Epithelial cell of esophagus (primary cell): Measurements from ENCODE around the gene HNRNPC.

ENCODE experiments used
- DNase-seq: peaks from one replicate; pipeline ENCODE4 v3.0.0; 2010; ENCODE audit warnings: low read depth
- H3K4me3 ChIP-seq: 2 replicates; pipeline ENCODE4 v1.5.1; 2011; ENCODE audit warnings: mild to moderate bottlenecking, low read length, control low read depth
- TF ChIP-seq, protein P1 (sequence below): IDR thresholded peaks from 2 replicates; pipeline ENCODE4 v1.5.1; 2011; ENCODE audit warnings: low read depth, mild to moderate bottlenecking, low read length, control low read depth, inconsistent platforms; ENCODE audit not compliant: insufficient read depth; ENCODE audit errors: missing control alignments

HNRNPC gene

GRCh38 chr14:21209185-21209584 is 60.1 kb downstream of the HNRNPC start:
- H3K4me3 ChIP-seq = no peak overlapping the region
- TF ChIP-seq, protein P1, sequence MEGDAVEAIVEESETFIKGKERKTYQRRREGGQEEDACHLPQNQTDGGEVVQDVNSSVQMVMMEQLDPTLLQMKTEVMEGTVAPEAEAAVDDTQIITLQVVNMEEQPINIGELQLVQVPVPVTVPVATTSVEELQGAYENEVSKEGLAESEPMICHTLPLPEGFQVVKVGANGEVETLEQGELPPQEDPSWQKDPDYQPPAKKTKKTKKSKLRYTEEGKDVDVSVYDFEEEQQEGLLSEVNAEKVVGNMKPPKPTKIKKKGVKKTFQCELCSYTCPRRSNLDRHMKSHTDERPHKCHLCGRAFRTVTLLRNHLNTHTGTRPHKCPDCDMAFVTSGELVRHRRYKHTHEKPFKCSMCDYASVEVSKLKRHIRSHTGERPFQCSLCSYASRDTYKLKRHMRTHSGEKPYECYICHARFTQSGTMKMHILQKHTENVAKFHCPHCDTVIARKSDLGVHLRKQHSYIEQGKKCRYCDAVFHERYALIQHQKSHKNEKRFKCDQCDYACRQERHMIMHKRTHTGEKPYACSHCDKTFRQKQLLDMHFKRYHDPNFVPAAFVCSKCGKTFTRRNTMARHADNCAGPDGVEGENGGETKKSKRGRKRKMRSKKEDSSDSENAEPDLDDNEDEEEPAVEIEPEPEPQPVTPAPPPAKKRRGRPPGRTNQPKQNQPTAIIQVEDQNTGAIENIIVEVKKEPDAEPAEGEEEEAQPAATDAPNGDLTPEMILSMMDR = no peak
- DNase-seq = no peak

DNA sequence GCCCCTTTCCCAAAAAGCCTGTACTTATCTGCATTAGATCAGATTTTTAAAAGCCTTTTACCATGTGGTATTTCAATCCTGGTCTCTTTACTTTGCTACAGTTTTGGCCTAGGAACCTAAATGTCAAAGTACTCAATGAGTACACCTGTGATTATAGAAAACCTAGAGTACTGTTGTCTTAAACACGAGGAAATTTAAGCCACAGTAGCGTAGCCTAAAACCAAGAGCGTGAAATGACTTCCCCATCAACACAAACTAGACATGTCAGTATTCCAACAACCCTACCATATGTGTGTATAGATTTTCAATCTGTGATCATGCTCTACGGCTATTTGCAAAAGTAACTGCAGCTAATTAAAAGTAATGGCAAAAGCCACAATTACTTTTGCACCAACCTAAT is 60.7 kb downstream of the HNRNPC start:
- no peak overlapping the region for H3K4me3 ChIP-seq
- no peak for DNase-seq
- TF ChIP-seq, protein P1 = no peak

DNA sequence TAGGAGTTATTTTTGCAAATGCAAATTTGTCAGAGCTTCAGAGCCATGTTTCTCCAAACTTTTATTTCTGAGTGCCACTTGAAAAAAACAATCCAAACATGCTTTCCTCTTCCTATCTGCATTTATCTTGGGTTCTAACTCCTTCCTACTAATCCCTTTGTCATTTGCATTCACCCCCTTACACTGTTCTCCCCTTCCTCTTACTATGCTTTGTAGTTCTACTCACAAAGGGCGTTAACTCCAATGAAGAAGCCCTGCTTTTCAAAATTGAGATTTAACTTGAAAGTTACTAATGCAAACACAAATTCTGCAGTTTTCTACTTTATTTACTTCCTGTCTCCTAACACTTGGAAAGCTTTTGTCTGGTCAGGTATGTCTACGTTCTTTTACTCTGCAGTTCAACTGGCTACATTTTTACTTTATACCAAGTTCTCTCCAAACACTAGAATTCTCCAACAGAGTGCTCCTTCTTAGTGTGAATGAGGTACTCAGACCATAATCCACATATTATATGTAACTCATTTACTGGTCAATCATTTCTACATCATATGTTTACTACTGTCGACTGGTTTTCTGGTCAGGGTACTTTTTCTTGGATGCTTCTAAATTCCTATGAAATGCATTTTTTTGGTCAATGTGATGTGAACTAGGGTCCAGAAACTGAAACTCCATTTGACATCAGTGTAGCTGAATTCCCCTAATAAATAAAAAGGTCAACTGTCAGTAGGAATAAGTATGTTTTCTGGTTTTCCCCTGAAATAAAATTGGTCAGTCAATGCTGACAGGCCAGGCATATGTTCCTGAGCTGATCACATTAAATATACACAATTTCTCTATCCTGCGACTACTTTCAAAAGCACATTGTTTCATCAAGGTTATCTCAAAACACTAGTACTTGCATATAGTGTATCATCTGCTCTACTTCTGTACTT is 62.2 kb downstream of the HNRNPC start:
- TF ChIP-seq, protein P1 = no peak
- DNase-seq = no peak

GRCh38 chr14:21205678-21206581 is 63.3 kb downstream of the HNRNPC start:
- DNase-seq = no peak
- H3K4me3 ChIP-seq = no peak overlapping the region
- TF ChIP-seq, protein P1 = no peak

More for the DNA sequence above, 62.2 kb downstream of the HNRNPC start:
- no peak overlapping the region for H3K4me3 ChIP-seq

- no peak overlapping the region for H3K4me3 ChIP-seq
- DNase-seq = no peak
- TF ChIP-seq, protein P1 = no peak
Measured at GRCh38 chr14:21205026-21205677, 64.1 kb downstream of the HNRNPC start.

GRCh38 chr14:21204167-21205025 is 64.8 kb downstream of the HNRNPC start:
- TF ChIP-seq, protein P1 = no peak
- H3K4me3 ChIP-seq = no peak overlapping the region
- no peak for DNase-seq
